HG03108 (cell line): Measurements from ENCODE around the gene ZMYND11.
"Not testable (repeated sequence)": the region's sequence is repeated elsewhere in the genome, so short reads cannot be mapped to it uniquely, and the experiment has no call there.

Experiments used
- ATAC-seq: cut with Tn5 transposase; IDR thresholded peaks from one replicate; pipeline ENCODE4 v1.9.1; 2021; ENCODE audit warnings: moderate library complexity; ENCODE audit not compliant: unreplicated experiment

Gene ZMYND11

GRCh38 chr10:279232-279631 is 144.0 kb downstream of the ZMYND11 start:
- ATAC-seq = no peak

GRCh38 chr10:279655-280054 is 144.4 kb downstream of the ZMYND11 start:
- ATAC-seq = no peak

GRCh38 chr10:282294-283139 is 147.3 kb downstream of the ZMYND11 start:
- peak; percentile 39 for ATAC-seq

- no peak for ATAC-seq
Observed at GRCh38 chr10:283140-283479, 147.9 kb downstream of the ZMYND11 start.

- peak; percentile 84 for ATAC-seq
Observed at GRCh38 chr10:283916-284356, 148.7 kb downstream of the ZMYND11 start.

- ATAC-seq = no peak
Observed at GRCh38 chr10:285216-285615, 150.0 kb downstream of the ZMYND11 start.

GRCh38 chr10:287026-287709 is 151.9 kb downstream of the ZMYND11 start:
- no peak for ATAC-seq

GRCh38 chr10:287814-288213 is 152.6 kb downstream of the ZMYND11 start:
- no peak for ATAC-seq

GRCh38 chr10:288316-289200 is 153.3 kb downstream of the ZMYND11 start:
- ATAC-seq = no peak

GRCh38 chr10:289581-289980 is 154.3 kb downstream of the ZMYND11 start:
- ATAC-seq = no peak

GRCh38 chr10:290026-290725 is 154.9 kb downstream of the ZMYND11 start:
- ATAC-seq = no peak

- ATAC-seq = no peak
Observed at GRCh38 chr10:293636-294035, 158.4 kb downstream of the ZMYND11 start.

- no peak for ATAC-seq
Observed at GRCh38 chr10:297567-297966, 162.3 kb downstream of the ZMYND11 start.

GRCh38 chr10:298033-298432 is 162.8 kb downstream of the ZMYND11 start:
- ATAC-seq = no peak

GRCh38 chr10:299512-299911 is 164.3 kb downstream of the ZMYND11 start:
- no peak for ATAC-seq

- ATAC-seq = no peak
Observed at GRCh38 chr10:299969-300368, 164.7 kb downstream of the ZMYND11 start.

- not testable (repeated sequence) for ATAC-seq
Observed at GRCh38 chr10:300580-300979, 165.3 kb downstream of the ZMYND11 start.

GRCh38 chr10:301536-301935 is 166.3 kb downstream of the ZMYND11 start:
- ATAC-seq = no peak
